Measurements from ENCODE around the gene SPTBN5.

DNA sequence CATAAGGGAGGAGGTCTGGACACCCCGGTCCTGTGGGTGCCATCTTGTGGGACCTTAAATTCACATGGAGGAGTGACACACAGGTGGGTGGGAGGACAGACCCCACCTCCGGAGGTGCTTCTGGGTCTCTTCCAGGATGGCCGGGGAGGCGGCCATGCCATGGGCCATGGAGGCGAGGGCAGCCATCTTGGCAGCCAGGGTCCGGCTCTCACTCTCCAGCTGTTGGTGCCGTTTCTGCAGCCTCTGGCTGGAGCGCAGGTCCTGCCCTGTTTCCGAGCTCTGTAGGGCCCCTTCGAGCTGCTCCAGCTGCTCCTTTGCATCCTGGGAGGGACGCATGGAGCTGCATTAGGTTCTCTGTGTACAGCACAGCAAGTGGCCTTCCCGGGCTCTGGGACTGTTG is 19.1 kb downstream of the SPTBN5 start:
- TF ChIP-seq POLR2A (IDR thresholded peaks at IDR 0.05) (no peak), POLR2AphosphoS5 (IDR thresholded peaks at IDR 0.05; ENCODE audit: insufficient read depth in 1 of 2, low read depth in 1 of 2) (no peak)
- TF ChIP-seq, protein P1, sequence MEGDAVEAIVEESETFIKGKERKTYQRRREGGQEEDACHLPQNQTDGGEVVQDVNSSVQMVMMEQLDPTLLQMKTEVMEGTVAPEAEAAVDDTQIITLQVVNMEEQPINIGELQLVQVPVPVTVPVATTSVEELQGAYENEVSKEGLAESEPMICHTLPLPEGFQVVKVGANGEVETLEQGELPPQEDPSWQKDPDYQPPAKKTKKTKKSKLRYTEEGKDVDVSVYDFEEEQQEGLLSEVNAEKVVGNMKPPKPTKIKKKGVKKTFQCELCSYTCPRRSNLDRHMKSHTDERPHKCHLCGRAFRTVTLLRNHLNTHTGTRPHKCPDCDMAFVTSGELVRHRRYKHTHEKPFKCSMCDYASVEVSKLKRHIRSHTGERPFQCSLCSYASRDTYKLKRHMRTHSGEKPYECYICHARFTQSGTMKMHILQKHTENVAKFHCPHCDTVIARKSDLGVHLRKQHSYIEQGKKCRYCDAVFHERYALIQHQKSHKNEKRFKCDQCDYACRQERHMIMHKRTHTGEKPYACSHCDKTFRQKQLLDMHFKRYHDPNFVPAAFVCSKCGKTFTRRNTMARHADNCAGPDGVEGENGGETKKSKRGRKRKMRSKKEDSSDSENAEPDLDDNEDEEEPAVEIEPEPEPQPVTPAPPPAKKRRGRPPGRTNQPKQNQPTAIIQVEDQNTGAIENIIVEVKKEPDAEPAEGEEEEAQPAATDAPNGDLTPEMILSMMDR (IDR thresholded peaks at IDR 0.05), result no peak

Data from vagina (tissue), 2 donors.